GM21825 (cell line): ENCODE results near the gene INHA.

Experiments
- ATAC-seq: cut with Tn5 transposase; IDR thresholded peaks from one replicate; pipeline ENCODE4 v1.9.1; 2021; ENCODE audit warnings: mild to moderate bottlenecking, moderate library complexity; ENCODE audit not compliant: unreplicated experiment

The INHA gene

GRCh38 chr2:219571311-219572236 is 536 bp upstream of the INHA start, which contains the start of gene OBSL1:
Gene OBSL1 (minus strand): TSS chr2:219571539. CDS start chr2:219571232, 307 bp downstream.
- no peak for ATAC-seq

GRCh38 chr2:219573166-219573565 is 1.1 kb downstream of the INHA start:
- no peak for ATAC-seq

DNA sequence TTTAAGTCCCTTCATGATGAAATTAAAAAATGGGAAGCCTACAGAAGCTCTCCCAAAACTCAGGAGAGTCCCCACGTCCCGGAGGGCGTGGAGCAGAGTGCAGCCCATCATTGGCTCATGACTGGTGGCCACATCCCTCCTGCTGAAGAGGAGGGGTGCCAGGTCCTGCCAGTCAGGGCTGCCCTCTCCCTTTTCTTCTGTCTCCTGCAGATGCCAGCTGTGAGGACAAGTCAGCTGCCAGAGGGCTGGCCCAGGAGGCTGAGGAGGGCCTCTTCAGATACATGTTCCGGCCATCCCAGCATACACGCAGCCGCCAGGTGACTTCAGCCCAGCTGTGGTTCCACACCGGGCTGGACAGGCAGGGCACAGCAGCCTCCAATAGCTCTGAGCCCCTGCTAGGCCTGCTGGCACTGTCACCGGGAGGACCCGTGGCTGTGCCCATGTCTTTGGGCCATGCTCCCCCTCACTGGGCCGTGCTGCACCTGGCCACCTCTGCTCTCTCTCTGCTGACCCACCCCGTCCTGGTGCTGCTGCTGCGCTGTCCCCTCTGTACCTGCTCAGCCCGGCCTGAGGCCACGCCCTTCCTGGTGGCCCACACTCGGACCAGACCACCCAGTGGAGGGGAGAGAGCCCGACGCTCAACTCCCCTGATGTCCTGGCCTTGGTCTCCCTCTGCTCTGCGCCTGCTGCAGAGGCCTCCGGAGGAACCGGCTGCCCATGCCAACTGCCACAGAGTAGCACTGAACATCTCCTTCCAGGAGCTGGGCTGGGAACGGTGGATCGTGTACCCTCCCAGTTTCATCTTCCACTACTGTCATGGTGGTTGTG is 2.6 kb downstream of the INHA start:
- no peak for ATAC-seq

GRCh38 chr2:219575566-219576504 is 3.7 kb downstream of the INHA start:
- ATAC-seq: no peak

- ATAC-seq: no peak
Observed at GRCh38 chr2:219576505-219577388, 4.6 kb downstream of the INHA start.

DNA sequence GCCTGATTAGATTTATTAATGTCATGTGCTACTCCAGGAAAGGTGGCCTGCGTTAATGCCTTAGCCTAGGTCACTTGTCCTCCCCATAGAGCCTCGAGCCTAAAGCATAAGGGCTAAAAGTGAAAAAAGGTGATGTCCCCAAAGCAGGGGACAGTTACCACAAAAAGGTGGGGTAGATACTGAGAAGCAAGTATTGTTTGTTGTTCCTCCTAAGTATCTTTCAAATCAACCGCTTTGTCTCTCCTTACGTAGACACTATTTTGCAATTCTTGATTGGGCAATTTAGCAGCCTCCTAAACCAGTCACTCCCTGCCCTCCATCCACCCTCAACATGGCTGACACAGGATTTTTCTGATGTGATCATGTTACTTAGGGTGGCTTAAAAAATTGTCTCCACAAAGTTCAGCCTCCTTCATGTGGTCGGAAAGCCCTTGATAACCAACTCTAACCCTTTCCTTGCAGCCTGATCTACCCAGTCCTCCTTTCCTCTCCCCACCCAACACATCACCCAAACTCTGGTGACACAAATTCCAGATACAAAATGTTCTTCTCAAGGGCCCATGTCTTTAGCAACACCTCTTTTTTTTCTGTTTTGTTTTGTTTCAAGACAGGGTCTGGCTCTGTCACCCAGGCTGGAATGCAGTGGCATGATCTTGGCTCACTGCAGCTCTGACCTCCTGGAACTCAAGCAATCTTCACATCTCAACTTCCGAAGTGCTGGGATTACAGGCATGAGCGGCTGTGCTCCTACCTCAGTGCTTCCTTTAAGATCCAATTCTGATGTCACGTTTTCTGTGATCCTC is 6.9 kb downstream of the INHA start:
- ATAC-seq: no peak

GRCh38 chr2:219581346-219581745 is 9.2 kb downstream of the INHA start:
- ATAC-seq: no peak

DNA sequence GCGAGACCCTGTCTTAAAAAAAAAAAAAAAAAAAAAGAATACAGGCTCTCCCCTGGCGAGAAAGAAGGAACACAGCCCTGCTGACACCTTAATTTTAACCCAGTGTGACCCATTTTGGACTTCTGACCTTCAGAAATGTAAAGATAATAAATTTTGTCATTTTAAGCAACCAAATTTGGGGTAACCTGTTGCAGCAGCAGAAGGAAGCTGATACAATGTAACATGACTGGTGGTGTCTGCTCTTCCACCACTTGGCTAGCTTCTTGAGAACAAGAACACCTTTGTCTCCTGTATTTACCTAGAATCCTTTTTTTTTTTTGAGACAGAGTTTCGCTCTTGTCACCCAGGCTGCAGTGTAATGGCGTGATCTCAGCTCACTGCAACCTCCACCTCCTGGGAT is 19.0 kb downstream of the INHA start:
- ATAC-seq: no peak

- no peak for ATAC-seq
Observed at GRCh38 chr2:219592736-219593135, 20.6 kb downstream of the INHA start.

DNA sequence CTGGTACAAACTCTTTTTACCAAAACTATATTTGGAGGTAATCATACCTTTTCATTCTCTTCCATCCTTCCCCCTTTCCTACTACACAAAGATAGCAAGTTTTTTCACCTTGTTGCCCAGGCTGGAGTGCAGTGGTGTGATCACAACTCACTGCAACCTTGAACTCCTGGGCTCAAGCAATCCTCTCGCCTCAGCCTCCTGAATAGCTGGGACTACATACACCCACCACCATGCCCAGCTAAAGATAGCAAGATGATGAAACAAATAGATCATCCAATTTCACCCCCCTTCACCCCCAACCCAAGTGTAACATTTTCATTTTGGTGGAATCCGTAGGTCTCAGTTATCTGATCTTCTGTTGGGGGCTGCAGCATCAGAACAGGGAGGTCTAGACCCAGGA is 21.0 kb downstream of the INHA start:
- no peak for ATAC-seq

DNA sequence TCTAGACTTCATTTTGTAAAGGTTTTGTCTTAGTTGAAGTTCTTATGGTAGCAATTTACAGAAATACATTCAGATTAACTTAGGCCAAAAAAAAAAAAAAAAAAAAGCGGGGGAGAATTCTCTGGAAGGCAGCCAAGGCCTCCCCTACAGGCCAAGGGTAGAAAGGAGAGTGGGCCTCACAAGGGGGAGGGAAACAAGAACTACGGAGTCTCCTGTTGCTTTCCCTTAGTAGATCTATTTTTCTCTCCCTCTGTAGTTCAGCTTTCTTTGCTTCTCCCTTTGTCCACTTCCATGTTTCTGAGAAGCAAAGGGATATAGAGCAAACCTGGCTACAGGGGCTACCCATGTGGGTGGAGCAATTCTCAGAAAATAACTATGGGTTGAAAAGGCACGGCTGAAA is 23.1 kb downstream of the INHA start:
- ATAC-seq: no peak

- ATAC-seq: peak; percentile 2
Observed at GRCh38 chr2:219596954-219597551, 24.9 kb downstream of the INHA start.

- ATAC-seq: peak; percentile 92
Observed at GRCh38 chr2:219597552-219598307, 25.6 kb downstream of the INHA start, which contains the start of gene STK11IP. Gene STK11IP (plus strand): TSS chr2:219597857. CDS start chr2:219598120, 263 bp downstream.

DNA sequence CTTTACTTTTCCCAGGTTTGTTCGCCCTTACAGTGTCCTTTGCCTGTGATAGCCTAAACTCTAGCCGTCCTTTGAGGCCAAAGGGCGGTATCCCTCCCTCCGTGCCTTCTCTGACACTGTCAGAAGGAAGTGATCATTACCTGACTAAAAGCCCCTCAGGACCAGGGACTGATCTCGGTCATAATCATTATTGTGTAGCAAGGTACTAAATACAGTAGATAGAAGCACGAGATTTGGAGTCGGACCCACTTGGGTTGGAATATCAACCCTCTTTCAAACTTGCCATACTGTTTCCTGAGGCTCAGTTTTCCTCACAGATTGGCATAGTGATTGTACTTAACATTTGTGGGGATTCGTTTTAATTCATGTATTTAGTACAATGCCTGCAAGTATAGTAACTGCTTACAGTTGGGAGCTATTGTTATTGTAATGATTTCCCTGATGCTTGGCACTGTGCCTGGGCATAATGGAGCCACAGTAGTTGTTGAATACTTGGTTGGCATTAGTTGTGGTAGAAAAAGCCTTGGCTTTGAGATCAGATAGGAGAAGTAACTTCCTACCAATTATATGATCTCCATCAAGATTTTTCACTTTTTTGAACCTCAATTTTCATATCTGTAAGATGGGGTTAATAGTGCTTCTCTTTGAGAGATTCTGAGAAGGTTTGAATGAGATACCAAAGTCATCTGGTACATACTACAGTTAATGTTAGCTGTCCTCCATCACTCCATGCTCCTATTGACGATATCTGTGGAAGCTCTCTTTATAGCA is 26.4 kb downstream of the INHA start:
- ATAC-seq: no peak

GRCh38 chr2:219603771-219604170 is 31.7 kb downstream of the INHA start:
- no peak for ATAC-seq

- no peak for ATAC-seq
Observed at GRCh38 chr2:219605607-219605954, 33.5 kb downstream of the INHA start.

- ATAC-seq: no peak
Observed at GRCh38 chr2:219607931-219608330, 35.8 kb downstream of the INHA start.
